ENCODE data around the gene TRMT112. TPM values are rescaled to one million over a fixed set of nuclear protein-coding genes. Genes with fewer than 3 reads are reported as not detected.

The TRMT112 gene
- total RNA-seq, 1 donor from 2014 or later = 150 TPM

DNA sequence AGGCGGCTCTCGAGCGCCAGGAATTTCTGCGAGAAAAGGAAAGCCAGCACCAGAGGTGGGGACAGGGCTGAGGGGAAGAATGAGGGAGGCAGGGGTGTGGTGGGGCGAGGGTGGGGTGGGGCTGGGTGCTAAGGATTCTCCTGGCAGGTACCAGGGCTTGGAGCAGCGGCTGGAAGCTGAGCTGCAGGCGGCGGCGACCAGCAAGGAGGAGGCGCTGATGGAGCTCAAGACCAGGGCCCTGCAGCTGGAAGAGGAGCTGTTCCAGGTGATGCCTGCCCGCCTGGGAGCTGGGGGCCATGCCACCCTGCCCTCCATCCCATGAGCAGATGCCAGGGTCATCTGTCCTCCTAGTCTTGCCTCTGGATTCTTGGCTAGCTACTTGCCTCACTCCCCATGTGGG is 32.0 kb upstream of the TRMT112 start:
- no peak for DNase-seq

DNA sequence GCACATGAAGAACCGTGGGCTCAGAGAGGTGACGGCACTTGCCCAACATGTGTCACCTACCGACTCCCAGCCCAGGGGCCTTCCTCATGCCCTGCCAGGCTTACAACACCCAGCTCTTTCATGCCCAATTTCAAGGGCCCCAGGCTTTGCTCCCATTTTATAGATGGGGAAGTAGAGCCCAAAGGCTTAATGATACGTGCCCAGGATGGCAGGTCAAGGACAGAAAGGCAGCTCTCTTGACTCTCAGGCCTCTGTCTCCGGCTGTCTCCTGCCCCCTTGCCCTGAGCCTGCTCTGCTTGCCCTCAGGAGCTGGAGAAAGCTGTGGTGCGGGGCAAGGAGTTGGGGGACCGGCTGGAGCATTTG is 31.6 kb upstream of the TRMT112 start:
- no peak for DNase-seq

DNA sequence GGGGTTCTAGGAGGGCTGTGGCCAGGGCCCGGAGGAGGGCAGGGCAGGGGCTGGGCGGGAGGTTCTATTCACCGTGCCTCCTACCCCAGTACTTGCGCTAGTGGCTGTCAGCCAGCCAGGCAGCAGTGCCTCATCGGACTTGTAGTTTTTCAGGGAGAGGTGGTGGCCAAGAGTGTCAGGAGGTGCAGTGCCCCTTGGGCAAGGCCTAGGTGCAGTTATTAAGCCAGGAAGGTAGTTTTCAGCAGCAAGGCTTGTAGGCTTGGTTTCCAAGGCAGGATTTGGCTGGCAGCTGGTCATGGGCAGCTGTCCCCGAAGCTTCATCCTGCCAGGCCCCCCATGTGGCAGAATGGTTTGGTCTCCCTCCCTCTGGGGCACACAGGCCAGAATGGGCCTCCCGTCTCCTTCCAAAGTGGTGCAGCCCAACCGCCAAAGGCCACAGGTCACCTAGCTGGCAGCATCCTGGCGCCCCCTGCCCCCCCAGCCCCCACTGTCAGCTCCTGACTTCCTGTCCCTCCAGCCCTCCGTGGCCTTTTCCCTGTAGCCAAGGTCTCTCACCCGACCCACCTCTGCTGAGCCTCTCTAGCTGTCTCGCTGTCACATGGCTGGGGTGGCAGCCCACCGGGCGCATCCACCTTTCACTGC is 31.1 kb upstream of the TRMT112 start:
- peak; percentile 74 for DNase-seq

DNA sequence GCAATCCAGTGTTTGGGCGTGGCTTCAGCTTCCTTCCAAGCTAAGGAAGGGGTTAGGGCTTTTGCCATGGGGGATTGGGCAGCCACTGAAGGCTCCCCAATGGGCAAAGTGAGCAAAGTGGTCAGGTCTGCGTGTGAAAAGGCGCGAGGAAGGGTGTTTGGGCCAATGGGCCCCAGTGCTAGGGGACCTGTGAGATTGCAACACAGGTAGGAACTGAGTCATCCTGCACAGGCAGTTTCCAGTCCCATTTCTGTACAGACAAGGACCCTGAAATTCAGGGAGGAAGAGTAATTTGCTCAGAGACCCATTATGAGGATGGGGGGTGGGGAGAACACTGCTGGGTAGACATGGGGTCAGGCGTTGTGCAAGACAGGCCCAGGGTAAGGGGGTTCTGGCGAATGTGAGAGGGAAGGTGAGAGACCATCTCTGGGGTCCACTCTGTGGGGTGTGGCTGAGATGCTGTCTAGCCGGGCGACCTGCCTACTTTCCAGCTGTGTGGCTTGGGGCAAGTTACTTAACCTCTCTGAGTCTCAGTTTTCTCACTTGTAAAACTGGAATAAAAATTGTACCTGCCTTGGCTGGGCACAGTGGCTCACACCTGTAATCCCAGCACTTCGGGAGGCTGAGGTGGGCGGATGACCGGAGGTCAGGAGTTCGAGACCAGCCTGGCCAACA is 30.0 kb upstream of the TRMT112 start:
- DNase-seq = no peak

DNA sequence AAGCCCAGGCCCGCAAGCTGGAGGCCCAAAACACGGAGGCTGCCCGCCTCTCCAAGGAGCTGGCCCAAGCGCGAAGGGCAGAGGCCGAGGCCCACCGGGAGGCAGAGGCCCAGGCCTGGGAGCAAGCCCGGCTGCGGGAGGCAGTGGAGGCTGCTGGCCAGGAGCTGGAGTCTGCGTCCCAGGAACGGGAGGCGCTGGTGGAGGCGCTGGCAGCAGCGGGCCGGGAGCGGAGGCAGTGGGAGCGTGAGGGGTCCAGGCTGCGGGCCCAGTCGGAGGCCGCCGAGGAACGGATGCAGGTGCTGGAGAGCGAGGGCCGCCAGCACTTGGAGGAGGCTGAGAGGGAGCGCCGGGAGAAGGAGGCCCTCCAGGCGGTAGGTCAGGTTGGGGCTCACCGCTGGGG is 27.4 kb upstream of the TRMT112 start:
- no peak for DNase-seq

DNA sequence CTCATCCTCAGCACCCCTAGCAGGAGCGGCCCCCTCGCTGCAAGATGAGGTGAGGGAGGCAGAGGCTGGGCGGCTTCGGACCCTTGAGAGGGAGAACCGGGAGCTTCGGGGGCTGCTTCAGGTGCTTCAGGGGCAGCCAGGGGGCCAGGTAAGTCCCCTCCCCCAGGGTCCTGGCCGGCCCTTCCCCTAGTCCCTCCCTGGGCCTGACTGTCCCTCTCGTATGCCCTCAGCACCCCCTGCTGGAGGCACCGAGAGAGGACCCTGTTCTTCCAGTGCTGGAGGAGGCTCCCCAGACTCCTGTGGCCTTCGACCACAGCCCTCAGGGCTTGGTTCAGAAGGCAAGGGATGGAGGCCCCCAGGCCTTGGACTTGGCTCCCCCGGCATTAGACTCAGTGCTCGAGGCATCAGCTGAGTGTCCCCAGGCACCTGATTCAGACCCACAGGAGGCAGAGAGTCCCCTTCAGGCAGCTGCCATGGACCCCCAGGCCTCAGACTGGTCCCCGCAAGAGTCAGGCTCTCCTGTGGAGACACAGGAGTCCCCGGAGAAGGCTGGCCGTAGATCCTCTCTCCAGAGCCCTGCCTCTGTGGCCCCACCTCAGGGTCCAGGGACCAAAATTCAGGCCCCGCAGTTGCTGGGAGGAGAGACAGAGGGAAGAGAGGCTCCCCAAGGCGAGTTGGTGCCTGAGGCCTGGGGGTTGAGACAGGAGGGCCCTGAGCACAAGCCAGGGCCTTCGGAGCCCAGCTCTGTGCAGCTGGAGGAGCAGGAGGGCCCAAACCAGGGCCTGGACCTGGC is 26.6 kb upstream of the TRMT112 start:
- no peak for DNase-seq

DNA sequence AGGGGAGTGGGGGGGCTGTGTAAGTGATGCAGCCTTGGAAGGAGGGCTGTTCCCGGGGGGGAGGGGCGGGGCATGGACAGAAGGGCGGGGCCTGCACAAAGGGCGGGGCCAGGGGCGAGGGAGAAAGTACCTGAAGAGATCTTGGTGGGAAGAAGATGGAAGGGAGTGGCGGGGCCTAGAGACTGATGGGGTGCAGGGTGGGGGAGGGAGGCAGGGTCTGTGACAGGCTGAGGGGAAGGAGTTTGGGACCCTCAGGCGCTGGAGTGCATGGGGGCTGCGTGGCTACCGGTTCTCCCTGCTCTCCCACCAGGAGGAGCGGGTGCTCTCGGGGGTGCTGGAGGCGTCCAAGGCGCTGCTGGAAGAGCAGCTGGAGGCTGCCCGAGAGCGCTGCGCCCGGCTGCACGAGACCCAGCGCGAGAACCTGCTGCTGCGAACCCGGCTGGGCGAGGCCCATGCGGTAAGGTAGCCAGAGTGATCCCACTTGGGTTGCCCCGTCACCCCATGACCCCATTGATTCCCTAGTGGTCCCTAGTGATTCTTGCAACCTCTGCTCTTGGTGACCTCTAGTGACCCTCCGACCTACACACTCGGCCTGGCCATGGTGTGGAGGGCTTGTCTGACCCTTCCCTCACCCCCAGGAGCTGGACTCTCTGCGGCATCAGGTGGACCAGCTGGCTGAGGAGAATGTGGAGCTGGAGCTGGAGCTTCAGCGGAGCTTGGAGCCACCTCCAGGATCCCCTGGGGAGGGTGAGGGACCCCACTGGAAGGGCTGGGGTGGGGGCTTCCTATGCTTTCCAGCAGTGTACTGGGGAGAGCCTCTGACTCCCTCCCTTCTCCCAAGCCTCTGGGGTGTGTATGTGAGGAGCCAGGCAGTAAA is 25.7 kb upstream of the TRMT112 start:
- DNase-seq = no peak

DNA sequence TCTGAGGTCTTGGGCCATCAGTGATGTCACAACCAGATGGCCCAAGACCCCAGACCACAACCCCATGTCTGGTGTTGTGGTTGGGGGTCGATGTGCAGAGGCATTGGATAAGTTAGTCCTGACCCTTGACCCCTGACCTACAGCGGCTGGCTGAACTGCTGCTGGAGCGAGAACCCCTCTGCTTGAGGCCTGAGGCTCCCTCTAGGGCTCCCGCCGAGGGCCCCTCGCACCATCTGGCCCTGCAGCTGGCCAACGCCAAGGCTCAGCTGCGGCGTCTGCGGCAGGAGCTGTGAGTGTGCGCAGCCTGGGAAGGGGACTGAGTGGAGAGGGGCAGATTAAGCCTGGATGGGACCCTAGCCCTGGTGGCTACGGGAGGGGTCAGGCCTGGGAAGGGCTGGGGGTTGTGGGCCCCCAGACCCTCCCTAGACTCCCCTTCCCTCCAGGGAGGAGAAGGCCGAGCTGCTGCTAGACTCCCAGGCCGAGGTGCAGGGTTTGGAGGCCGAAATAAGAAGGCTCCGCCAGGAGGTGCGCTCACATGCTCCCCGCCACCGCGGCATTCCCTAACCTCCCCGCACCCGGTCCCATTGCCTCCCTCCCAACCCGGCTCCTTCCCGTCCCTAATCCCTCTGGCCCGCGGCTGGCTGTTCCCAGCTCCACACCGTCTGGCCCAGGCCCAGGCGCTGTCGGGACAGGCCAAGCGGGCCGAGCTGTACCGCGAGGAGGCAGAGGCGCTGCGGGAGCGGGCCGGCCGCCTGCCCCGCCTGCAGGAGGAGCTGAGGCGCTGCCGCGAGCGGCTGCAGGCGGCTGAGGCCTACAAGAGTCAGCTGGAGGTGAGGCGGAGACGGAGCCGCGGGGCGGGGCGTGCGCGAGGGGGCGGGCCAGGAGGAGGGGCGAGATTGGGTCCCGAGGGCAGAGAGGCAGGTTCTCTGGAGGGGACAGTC is 24.8 kb upstream of the TRMT112 start:
- peak; percentile 85 for DNase-seq

DNA sequence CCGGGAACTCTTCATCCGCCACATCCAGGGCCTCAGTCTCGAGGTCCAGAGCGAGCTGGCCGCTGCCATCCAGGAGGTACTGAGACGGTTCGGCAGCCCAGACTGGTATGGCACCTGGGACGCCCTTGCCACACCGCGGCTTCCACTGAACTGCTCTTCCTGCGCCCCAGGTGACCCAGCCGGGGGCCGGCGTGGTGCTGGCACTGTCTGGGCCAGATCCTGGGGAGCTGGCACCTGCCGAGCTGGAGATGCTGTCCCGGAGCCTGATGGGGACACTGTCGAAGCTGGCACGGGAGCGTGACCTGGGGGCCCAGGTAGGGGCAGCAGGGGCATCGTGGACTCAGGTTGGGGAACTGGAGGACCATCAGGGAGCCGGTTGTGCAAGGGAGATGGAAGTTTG is 24.1 kb upstream of the TRMT112 start:
- DNase-seq = no peak

DNA sequence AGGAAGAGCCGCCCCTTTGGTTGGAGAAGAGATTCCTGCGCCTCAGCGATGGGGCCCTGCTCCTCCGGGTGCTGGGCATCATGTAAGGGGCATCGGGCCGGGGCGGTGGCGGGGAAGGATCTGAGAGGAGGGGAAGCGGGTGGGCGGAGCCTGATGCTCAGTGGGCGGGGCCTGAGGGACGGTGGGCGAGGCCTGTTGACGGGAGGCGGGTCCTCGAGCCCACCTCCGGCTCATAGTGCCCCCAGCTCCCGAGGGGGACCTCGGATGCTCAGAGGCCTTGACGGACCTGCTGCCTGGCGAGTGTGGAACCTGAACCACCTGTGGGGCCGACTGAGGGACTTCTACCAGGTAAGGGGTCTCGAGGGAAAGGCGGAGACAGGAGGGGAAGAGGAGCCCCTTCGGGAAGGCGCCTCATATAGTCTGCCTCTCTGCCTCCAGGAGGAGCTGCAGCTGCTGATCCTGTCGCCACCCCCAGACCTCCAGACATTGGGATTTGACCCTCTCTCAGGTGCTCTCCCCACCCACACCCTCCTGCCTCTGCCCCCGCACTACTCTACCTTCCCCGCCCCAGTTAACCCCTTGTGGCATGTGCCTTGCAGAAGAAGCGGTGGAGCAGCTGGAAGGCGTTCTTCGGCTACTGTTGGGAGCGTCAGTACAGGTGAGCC is 23.4 kb upstream of the TRMT112 start:
- DNase-seq = no peak

DNA sequence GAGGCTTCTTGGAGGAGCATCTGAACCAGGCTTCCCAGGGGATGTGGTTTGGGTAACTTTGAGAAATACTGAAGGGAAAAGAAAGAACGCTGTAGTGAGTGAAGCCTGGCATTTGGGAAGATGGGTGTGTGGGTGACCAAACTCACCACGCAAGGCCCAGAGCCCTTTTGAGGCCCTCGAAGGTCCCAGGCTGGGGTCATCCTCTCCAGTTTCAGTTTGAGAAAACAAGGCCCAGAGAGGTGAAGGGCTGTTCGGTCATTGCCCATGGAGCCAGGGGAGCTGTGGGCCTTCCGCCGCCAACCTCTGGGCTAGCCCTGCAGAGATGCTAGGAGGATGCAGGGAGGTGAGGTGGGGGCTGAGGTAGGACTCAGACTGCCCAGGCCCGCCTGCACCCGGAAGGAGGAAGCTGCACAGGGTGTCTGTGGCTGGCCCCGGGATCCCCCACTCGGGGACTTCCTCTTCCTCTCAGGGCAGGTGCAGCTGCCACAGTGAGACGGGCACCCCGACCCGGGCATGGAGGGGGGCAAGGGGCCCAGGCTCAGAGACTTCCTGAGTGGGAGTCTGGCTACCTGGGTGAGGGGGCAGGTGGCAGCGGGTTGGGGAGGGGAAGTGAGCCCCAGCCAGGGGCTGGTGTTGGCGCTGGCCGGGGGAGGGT is 22.5 kb upstream of the TRMT112 start, which contains the start of gene CCDC88B:
Gene CCDC88B, plus strand, starts transcription at position 451 of the 655 bp plus-strand sequence. Its CDS starts 63 bp downstream, at position 514.
- no peak for DNase-seq

DNA sequence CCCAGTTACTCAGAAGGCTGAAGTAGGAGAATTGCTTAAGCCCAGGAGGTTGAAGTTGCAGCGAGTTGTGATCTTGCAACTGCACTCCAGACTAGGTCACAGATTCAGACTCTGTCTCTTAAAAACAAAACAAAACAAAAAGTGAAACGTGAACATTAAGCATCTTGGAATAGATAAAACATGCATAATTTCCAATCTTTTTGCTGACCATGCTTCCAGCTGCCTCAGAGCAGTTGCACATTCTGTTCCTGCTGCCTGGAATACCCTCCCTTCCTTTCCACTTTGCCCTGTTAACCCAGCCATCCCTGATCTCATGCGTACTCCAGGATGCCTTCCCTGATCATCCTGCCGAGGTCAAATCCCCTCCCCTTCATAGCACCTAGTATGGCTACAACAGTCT is 21.9 kb upstream of the TRMT112 start:
- DNase-seq = no peak

DNA sequence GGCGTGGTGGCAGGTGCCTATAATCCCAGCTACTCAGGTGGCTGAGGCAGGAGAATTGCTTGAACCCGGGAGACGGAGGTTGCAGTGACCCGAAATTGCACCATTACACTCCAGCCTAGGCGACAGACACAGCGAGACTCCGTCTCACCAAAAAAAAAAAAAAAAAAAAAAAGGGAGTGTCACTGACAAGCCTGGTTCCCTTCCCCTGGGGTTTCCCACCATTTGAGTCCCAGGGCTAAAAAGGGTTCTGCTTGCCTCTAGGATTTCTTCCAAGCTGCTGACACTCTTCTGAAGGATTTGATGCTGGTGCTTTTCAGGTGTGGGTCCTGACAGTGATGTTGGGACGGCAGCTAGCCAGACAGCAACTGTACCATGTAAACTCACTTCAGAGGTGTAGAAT is 21.4 kb upstream of the TRMT112 start:
- no peak for DNase-seq

DNA sequence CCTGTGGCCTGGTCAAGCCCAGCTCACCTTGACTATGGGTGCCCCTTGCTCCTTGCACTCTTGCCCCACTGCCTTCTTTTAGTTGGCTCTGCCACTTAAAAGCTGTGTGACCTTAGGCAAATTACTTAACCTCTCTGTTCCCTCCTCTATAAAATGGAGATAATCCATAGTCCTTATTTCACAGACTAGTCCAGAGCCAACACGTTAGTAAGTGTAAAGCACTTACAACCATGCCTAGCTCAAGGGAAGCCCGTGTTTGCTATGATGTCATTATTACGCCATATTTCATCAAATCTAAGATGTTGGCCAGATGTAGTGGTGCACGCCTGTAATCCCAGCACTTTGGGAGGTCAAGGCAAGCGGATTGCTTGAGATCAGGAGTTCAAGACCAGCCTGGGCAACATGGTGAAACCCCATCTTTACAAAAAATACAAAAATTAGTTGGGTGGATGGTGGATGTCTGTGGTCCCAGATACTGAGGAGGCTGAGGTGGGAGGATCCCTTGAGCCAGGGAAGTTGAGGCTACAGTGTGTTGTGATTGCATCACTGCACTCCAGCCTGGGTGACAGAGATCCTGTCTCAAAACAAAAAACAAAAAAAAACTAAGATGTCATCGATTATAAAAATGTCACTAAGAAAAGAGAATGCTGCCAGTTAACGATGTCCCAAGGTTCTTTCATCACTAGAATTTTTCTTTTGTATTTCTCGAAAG is 20.3 kb upstream of the TRMT112 start:
- DNase-seq = no peak

DNA sequence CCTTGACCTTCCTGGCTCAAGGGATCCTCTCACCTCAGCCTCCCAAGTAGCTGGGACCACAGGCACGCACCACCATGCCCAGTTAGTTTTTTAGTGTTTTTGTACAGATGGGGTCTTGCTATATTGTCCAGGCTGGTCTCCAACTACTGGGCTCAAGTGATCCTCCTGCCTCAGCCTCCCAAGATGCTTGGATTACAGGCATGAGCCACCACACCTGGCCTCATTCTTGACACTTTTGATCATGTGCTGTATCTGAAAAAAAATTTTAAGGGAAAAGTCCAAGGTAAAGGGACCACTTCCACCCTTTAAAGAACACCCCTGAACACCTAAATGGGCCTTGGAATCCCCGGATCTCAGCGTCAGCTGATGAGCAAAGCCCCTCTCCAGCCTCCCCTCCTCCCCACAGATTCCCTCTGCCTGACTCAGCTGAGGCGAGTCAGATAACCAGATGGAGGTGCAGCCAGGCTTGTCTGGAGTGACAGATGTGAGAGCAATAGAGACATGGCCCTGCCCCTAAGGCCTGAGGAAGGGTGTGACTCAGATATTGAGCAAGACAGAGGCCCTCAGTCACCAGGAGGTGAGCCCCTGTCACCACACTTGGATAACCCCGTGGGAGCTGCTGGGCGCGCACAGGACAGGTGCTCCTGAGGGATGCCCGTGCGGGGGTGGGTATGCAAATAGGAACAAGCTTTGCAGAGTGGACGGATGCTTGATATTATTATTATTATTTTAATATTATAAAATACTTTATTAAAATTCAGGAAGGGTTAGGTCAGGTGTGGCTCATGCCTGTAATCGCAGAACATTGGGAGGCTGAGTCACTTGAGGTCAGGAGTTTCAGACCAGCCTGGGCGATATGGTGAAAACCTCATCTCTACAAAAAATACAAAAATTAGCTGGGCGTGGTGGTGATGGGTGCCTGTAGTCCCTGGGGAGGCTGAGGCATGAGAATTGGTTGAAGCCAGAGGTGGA is 17.7 kb upstream of the TRMT112 start:
- peak; percentile 57 for DNase-seq

DNA sequence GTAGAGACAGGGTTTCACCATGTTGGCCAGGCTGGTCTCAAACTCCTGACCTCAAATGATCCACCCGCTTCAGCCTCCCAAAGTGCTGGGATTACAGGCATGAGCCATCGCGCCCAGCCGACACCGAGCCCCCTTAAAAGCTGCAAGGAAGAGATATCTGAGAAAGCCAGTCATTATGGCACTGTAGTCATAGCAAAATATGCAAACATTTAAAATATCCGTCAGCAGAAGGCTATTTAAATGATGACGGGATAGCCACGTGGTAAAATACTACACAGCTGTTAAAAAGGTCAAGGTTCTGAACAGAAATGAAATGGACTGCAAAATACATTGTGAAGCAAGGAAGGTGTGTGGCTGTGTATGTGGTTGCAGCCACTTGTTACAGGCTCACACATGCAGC is 16.2 kb upstream of the TRMT112 start:
- no peak for DNase-seq

DNA sequence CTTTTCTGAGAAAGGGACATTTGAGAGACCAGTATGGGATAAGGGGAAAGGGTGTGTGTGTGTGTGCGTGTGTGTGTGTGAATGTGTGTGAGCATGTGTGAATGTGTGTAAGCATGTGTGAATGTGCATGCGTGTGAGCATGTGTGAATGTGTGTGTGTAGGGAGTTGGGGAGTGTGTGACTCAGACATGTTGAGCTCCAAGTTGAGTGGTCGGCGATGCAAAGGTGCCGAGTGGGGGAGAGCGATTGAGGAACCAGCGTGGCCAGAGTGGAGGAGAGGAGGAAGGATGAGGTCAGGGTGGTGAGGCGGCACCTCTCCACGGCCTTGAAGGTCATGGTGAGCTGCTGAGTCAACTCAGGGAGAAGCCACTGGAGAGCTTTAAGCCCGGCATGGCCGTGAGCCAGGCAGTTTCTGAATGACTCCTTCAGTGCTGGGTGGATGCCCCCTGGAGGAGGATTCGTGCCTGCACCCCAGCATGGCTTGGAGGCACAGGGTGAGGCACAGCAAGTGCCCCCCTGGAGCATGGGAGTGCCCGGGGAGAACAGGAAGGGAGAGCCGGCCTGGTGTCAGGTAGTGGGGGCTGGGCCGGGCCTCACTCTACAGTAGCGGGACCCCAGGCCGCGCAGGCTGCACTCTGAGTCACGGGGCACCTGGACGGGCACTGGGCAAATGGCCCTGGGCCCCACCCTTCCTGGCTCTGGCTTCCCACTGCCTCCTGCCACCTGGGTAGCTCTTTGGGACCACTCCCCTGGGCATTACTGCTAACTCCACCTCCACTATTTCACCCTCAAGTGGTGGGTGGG is 14.4 kb upstream of the TRMT112 start:
- peak; percentile 67 for DNase-seq

Data from tongue (tissue), 2 donors.